T1000 (cell line): ENCODE measurements around the gene RNLS.

Source experiments
- DNase-seq: peaks from one replicate; lab custom pipeline; 2025; ENCODE audit warnings: mixed read lengths; lab: John Stamatoyannopoulos, UW

Gene RNLS

DNA sequence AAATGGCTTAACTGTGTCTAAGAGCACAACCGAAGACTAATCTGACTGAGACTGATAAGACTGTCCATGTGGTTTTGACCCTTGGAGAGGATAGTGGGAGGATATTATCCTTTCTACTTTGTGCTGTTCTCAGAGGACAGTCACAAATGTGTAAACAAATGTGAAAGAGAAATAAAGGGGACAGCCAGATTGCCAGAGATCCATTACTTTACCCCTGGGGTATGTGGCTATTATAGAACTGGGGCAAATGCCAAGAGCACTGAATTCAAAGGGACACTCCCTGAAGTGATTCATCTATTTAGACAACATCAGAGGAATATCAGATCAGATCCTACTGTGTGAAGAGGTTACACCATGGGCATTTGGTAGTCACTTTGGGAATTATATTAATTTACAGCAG, 154.7 kb downstream of the RNLS start:
- peak; percentile 30 for DNase-seq

DNA sequence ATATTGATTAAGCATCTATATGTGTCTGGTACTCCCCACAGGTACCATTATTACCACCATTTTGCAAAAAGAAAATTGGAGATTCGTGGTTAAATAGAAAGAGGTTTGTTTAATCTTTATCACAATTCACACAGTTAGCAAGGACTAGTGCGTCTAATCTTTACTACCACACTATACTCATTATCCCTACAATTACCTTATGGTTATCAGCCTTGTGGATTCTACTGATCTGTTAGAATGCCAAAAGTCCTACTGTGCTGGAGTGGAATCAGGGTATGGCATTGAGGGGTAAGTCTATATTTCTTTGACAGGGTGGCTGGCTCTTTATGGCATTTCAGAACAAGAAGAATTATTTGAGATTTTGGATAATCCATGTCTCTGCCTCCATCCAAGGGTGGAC, 156.1 kb downstream of the RNLS start:
- no peak for DNase-seq

DNA sequence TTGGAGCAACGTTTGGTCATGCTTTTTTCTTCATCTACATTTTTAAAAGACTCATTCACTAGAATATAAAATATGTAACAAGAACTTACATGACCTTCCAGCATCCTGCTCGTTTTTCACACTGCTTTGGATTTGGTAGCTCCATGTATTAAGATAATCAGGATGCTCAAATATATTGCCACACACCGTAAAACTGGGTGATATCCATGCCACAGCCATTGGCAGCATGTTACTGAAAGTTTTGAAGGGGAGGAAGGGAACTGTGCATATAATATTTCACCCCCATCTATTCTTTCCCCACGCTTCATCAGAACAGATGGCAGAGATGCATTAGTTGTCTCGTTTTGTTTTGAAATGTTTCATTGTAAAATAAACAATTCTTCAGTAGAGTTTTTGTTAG, 158.2 kb downstream of the RNLS start:
- no peak for DNase-seq

DNA sequence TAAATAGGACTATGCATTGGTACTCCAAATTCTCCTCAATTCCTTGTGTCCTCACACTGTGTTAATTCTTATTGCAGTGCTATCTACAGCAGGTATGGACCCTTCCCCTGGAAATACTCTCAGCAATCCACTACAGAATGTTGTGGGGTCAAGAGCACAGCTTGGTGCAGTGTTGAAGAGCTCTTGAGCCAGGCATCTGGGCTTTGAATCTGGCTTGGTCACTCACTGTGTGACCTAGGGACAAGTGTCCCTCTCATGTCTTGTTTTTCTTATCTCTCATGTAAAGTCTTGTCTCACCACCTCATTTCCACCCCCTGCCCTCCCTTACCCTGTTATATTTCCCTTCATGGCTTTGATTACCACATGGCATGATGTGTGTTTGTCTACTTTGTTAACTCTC, 159.4 kb downstream of the RNLS start:
- DNase-seq: no peak

DNA sequence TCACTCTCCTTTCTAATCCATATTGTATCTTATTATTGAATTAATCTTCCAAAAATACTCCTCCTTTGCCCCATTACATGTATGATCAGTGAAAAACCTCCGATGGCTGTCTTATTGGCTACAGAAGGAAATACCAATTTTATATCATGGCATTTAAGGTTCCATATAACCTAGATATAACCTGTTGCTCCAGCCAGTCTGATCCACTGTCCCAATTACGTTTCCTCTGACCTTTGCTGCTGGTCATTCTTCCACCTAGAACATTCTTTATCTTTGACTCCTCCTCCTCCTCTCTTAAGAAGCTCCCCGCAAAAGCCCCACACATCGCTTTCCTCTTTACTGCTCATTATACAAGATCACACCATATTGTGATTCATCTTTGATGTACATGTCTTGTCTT, 161.5 kb downstream of the RNLS start:
- no peak for DNase-seq

DNA sequence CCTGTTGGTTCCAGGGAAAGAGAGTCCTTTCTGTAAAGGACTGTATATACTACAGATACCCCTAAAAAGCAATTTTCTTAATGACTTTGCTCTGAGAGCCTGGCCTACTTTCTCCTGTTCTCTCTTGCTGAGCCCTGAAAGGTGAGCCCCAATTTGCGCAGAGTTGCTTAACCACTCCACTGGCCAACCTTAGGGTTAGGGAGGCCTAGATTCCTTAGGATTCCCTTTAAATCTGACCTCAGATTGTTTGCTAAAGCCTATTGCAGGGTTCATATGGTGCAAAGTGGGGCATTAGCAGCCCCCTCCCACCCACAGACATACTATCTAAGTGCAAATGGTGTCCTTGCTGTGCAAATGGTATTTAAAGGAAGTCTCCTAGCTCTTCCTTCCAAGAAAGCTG, 164.2 kb downstream of the RNLS start:
- no peak for DNase-seq

DNA sequence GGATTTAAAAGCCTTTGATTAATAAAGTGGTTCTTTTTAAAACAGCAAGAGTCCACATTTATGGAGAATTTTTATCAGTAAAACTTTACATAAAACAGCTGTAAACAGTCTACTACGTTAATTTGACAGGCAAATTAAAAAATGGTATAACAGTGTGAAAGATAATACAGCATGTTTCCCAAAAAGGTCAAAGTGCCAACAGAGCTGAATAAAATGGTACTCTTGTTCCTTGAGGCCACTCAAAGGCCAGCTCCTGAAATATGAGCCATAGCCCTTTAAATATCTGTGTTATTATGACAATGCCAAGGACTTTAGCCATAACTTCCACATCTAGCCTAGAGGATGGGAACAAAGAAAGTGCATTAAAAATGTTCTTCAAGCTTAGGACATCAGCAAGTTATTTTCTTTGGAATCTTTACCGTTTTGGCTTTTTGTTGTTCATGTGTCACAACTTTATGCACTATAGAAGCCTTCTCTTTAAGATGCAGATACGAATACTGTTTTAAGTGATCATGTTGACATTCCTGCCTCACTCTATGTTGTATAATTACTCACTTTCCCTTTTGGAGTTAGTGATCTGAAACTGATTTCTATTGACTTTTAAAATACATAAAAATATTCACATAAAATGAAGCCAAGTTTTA, 165.6 kb downstream of the RNLS start:
- no peak for DNase-seq

DNA sequence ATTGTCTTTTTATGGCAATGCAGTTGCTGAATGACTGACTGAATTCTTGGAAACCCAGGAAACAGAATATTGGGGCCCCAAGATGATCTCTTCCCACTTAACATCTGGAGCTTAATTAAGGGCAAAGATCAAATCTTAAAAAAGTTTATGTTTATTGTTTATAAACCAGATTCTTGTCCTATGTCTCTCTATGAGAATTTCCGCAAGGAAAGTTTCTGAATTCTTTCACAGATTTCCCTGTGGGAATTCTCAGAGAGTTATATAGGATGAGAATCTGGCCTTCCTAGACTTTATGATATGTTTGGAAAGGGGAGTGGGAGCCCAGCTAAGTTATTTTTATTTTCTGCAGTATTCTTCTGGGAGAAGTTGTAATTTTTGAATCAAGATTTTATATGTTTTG, 166.3 kb downstream of the RNLS start:
- DNase-seq: no peak

DNA sequence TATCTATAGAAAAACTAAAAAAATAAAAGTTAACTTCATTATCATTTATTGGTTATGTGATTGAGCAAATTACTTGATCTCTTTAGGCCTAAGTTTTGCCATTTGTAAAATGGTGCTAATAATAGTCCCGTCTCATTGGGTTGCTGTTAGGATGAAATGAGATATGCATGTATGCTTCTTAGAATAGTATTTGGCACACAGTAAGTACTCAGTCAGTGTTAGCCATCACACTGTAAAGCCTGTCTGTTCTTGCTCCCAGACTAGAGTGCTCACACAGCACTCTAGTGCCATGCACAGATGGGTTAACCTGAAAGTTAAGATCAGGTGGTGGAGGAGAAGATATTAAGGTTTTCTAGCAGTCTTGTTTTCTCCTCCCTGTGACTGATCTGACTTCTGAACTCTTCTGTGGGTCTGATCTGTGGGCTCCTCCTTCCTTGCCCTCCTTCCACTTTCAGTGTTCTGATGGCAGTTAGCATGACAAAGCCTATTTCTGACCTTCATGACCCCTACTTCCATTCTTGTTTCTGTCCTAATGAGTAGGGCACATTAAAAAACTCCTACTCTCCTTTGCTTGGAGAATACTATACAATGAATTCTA, 167.5 kb downstream of the RNLS start:
- DNase-seq: no peak

DNA sequence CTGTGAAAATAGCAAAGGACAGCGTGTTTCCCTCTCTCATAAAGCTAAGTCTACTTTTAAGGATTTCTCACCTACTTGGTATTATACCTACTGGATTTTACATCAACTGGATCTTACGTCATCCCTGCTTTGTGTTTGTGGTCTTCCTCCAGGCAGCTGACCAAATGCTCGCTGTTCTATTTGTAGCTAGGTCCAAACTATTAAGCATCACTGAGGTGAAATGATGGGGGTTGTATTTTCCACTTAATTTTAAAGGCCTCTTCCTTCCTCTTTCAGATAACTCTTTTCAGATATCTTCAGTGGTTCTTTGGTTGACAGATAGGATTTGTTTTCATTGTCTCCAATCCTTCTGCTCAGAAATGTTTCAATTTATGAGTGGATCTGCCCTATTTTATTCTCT, 169.7 kb downstream of the RNLS start:
- DNase-seq: no peak

DNA sequence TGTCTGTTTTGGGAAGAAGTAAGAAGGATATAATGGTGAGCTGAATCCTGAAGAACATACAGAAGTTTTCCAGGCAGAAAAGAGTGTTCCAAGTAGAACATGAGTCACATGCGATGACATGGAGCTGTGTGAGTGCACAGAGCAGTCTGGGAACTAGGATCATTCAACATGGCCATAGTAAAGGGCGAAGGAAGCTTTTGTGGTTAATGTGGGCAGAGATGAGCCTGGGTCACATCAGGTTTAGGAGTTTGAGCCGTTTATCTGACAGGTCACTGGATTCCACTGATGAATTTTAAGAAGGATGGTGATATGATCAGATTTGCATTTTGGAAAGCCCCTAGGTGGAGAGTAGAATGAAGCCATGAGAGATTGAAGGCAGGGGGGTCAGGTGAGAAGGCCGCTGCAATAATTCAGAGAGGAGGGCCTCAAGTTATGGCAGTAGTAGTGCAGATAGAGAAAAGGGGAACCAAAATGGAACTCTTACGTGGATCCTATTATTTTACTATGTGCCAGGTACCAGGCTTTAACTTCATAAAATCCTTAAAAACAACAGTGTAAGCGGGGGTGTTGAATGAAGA, 171.3 kb downstream of the RNLS start:
- DNase-seq: no peak

DNA sequence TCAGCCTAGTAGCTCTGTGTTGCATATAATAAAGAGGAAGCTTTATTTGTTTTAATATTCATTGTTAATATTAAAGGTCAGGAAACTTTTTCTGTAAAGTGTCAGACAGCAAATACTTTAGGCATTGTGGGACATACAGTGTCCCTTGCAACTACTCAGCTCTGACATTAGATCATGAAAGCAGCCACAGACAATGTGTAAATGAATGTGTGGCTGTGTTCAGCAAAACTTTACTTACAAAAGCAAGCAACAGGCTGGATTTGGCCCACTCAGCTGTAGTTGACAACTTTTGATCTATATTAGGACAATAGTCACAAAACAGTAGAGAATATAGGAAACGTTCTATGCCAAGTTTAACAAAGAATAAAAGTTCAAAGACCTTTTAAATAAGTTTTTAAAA, 173.3 kb downstream of the RNLS start:
- no peak for DNase-seq

DNA sequence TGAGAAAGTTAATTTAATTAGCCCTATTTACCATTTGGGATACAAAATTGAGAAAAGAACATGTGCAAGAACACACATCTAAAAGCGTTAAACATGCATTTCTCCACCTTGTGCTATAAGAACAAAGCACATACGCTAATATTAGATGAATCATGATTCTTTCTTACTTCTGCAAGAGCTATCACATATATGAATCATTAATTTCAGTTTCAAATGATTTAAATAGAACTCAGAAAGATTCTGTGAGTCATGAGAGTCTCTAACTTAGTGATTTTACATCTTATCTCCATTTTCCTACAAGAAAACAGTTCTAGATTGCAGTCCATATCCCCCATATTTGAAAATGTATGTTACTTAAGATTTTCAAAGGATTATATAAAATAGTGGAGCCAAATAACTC, 173.9 kb downstream of the RNLS start:
- DNase-seq: no peak

DNA sequence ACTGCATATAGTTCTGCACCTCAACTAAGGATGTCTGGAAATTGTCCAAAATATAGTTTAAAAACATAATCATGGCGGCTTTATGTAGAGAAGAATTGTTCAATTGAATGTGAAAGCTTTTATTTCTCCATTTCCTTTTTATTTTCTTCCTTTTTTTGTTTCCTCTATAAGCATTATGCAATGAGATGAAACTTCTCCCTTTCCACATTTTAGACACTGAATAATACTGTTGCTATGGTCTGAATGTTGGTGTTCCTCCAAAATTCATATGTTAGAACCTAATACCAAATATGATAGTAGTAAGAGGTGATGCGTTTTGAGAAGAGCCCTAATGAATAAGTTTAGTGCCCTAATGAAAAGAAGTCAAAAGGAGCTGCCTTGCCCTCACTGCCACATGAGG, 175.0 kb downstream of the RNLS start:
- no peak for DNase-seq

DNA sequence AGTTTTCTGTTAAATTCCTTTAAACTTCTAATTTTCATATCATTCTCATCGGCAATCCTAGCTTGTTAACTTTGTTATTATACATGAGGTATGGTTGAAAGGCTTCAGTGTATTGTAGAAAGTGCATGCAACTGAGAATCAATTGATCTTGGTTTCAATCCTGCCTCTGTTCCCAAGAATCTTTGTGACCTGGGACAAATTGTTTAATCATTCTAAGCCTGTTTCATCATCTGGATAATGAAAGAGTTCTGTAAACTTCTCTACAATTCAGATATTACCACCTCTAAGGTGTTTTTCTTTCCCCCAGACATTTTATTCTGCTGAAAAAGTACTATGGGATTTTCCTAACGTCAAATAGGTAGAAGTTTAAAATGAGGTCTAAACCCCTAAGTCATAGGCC, 179.0 kb downstream of the RNLS start:
- no peak for DNase-seq

DNA sequence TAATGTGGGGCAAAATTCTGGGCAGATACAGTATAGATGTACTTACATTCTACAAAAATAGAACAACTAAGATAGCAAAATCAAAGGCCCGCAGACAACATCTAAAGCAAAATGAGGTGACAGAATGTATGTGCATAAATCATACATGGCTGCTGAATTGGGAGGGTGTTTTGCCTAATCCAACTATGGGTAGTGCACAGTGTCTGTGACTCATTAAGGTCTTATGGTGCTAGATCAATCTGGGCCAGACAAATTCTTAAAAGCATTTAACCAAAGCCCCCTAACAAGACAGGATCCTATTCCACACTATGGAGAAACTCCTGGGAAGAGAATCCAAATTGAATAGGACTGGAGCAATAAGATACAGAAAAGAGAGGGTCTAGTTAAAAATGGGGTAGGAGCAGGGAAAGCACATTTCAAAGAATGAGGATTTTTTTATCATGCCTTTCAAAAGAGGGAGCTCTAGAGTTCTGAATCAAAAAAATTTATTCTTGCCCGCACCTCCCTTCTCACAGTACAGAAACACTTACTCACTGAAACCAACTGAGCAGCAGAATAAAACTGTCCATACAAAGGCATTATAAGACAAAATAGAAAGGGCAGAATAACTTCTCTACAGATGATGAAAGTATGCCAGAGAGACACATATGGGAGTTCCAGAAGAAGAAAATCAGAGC, 181.3 kb downstream of the RNLS start:
- no peak for DNase-seq

DNA sequence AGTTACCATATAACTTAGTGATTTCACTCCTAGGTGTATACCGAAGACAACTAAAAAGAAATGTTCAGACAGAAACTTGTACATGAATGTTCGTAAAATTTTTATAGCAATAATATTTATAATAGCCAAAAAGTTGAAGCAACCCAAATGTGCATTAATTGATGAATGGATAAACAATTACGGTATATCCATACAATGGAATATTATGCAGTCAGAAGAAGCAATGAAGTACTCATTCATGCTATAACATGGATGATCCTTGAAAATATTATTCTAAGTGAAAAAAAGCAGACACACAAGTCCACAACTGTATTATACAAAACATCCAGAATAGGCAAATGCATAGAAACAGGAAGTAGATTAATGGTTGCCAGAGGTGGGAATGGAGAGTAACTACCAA, 183.9 kb downstream of the RNLS start:
- DNase-seq: no peak

DNA sequence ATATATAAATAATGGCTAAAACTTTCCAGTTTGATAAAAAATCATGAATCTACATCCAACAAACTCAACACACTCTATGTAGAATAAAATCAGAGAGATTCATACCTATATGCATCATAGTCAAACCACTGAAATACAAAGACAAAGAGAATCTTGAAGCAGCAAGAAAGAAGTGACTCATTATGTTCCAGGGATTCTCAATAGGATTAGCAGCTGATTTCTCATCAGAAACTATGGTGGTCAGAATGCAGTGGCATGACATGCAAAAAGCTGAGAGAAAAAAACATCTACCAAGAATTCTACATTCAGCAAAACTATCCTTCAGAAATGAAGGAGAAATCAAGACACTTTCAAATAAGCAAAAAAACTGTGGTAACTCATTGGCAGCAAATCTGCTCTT, 187.4 kb downstream of the RNLS start:
- DNase-seq: no peak

DNA sequence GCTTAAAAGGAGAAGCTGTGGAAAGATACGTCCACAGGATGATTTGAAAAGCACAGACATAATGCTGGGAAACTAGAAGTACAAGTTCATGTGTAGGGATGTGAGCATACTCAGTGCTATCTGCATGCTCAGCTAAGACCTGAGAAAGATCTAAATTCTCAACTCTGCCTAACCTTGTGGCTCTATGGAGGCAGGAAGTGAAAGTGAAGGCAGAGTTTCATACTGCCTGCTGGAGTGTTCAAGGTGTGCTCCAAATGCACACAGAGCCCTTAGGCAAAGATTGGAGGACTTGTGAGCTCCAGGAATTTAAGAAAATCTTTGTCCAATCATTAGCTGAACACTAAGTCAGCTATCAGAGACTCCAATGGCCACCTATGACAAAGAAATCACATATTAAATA, 190.9 kb downstream of the RNLS start:
- no peak for DNase-seq

DNA sequence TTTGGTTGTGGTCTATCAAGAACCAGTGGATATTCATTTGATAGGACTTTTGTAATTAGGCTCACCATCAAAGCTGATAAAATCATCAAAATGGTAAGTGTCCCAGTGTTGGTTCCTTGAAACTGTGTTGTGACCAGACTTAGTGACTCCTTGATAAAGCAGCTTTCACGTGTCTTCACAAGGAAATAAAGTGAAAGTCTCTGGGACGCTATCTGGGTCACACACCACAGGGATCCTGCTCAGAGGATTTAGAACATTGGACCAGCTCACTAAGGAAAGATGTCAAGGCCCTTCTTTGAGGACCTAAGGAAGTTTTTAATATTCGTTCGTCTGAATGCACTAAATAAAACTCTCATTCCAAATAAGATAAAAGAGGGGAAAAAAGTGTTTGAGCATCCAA, 193.1 kb downstream of the RNLS start:
- no peak for DNase-seq

DNA sequence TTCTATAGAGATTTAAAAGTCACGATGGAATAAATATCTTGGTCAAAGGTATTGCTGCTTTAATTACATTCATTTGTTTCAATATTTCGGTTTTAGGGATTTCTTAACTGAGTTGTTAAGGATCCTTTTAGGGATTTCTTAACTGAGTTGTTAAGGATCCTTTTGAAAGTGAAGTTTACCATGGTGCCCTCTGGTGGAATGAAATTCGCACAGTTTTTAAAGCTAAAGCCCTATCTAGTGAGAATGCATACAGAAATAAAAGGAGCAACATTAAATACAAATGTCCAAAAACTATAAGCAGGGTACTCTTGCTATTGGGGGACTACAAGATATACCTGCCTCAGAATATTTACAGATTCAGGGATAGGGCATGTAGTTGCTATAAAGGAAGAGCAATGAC, 193.7 kb downstream of the RNLS start:
- no peak for DNase-seq

DNA sequence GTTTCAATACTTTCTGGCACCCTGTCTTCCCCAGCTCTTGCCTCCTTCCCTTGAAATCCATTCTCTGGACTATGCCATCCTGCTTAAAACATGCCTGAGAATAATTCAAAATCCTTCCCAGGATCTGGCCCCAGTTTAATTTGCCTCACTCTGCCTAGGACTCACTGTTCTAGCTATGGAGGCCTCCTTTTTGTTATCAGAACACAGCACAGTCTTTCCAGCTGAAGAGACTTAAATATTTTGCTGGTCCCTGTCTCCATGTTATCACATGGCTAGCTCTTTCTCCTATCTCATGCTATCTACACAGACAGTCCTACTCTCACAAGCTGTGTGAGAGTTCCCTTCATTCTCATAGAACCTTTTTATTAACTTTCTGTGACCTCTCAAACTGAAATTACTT, 194.8 kb downstream of the RNLS start:
- no peak for DNase-seq
